Left ventricle myocardium superior (tissue), 1 donor: ENCODE measurements around the gene CELF5. TPM values are rescaled to one million over a fixed set of nuclear protein-coding genes. Genes with fewer than 3 reads are reported as not detected.

ENCODE experiments used
- ATAC-seq: fragments of 200-7000 bp; cut with Tn5 transposase; one replicate; pipeline ENCODE4 v1.9.1; 2020; ENCODE audit warnings: mild to moderate bottlenecking, moderate library complexity
- DNase-seq: peaks from one replicate; pipeline ENCODE4 v3.0.0-alpha.2; 2020
- intact Hi-C: fragments of 100-400 bp; cut with micrococcal nuclease; formaldehyde crosslinking; loops from one replicate; pipeline ENCODE4 v1.11.0; 2022
- total RNA-seq: library from RNA; stranded (reverse); fragmentation: NEBNext Ultra II Directional; extraction: Animal tissue kit (Norgen Biotek cat#: 25700); gene quantifications from one replicate; pipeline ENCODE4 v1.2.1, GENCODE V29; 2021
- donor health status: DM: no; HTN: yes; CAD: no; lungs with severe emphysema.

CELF5 gene
- total RNA-seq, 1 donor from 2014 or later: not detected

DNA sequence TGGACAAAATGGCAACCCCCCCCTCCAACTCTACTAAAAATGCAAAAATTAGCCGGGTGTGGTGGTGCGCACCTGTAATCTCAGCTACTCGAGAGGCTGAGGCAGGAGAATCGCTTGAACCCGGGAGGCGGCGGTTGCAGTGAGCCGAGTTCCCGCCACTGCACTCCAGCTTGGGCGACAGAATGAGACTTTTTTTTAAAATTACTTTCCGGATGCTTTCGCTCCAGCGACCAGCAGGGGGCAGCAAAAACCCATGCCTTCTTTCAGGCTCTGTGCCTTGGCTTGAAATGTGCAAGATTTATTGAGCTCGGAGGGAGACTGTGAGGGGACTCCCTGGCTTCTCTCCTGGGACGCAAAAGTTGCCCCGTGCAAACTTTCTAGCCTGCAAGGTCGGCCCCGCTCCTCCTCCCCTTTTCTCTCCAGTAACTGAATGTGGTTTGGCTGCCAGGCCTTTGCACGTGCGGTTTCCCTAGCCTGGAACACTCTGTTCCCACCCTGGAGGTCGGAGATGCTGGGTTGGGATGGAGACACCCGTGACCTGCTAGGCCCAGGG lies 80.5 kb downstream of the CELF5 start:
- intact Hi-C loops: no loop called here
- ATAC-seq: peak; percentile 81
- DNase-seq: peak; percentile 78

DNA sequence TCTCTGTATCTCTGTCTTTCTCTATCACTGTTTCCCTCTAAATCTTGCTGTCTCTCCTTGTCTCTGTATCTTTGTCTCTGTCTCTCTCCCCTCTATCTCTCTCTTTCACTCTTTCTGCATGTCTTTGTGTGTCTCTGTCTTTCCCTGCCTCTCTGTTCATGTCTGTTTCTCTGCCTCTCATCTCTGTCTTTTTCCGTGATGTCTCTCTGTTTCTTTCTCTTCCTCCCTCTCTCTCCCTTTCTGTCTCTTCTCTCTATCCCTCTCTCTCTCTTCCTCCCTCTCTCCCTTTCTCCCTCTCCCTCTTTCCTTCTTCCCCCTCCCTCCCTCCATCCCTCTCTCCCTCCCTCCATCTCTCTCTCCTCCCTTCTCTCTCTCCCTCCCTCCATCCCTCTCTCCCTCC lies 85.3 kb downstream of the CELF5 start:
- ATAC-seq (no peak), DNase-seq (no peak)
- intact Hi-C loops: no loop called here

DNA sequence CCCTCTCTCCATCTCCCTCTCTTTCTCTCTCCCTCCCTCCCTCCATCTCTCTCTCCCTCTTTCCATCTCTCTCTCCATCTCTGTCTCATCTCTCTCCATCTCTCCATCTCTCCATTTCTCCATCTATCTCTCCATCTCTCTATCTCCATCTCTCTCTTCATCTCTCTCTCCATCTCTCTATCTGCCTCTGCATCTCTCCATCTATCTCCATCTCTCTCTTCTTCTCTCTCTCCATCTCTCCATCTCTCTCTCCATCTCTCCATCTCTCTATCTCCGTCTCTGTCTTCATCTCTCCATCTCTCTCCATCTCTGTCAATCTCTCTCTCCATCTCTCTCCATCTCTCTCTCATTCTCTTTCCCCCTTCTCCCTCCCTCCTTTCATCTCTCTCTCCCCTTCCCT lies 85.8 kb downstream of the CELF5 start:
- DNase-seq (no peak), ATAC-seq (no peak)
- intact Hi-C loops: no loop called here

DNA sequence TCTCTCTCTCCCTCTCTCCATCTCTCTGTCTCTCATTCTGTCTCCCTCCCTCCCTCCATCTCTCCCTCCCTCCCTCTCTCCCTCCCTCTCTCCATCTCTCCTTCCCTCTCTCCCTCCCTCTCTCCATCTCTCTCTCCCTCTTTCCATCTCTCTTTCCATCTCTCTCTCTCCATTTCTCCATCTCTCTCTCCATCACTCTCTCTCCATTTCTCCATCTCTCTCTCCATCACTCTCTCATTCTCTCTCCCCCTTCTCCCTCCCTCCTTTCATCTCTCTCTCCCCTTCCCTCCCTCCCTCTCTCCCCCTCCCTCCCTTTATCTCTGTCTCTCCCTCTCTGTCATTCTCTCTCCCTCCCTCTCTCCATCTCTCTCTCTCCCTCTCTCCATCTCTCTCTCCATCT lies 86.2 kb downstream of the CELF5 start:
- no peak for DNase-seq
- ATAC-seq: no peak
- intact Hi-C loops: no loop called here

DNA sequence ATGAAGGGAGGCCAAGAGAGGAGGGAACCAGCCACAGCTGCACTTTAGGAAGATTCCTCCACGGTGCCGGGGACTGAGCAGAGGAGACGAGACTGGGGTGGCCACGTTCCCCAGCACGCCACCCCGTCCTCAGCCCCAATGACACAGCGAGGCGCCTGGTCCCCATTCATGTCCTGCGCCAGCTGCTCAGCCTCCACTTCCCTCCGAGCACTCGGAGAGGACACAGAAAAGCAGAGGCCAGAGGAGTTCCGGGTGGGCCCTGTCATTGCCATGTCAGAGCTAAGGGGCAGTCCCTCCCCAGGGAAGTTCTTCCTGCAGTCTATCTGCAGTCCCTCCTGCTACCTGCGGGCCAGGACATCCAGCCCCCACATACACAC lies 88.7 kb downstream of the CELF5 start:
- ATAC-seq (no peak), DNase-seq (no peak)
- intact Hi-C loops: no loop called here

DNA sequence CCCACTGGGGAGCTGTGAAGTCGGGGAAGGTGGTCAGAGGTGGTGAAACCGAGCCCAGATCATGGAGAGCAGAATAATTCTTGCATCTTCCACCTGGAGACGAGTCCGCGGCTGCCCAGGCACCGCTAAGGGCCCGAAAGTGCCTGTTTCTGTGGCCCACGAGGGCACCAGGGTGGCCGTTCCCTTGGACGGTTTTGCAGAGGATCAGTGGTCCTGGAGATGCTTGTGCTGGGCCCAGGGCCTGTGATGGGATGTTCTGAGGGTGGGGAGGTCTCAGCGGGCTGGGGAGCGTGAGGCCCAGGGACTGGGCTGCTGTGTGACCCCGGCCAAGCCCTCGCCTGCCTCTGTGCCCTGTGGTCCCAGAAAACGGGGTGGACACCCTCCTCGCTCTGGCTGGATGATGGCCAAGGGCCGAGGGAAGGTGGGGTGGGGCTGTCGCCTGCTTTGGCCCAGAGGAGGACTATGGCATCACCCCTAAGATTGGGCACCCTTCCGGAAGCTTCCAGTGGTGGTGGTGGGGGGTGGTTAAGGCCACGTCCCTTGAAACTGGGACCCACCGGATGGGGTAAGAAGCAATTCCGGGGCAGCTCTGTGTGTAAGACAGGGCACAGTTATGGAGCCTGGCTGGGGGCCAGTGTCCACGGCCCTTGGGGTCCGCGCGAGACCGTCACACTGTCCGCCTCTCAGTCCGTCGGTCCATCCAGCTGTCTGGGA lies 90.7 kb downstream of the CELF5 start:
- intact Hi-C loops: no loop called here
- DNase-seq (no peak), ATAC-seq (no peak)

DNA sequence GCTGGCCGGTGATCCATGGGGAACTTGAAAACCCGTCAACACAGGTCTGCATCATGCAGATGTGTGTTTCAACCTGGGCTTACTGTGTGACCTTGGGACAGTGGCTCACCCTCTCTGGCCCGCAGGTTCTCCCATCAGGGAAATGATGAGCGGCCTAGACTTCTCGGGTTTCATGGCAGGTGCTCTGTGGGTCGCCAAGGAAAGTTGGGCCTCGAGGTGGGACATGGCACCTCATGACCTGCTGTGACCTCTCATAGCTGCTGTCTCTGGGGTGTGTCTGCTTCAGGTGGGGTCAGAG lies 91.2 kb downstream of the CELF5 start:
- no peak for DNase-seq

DNA sequence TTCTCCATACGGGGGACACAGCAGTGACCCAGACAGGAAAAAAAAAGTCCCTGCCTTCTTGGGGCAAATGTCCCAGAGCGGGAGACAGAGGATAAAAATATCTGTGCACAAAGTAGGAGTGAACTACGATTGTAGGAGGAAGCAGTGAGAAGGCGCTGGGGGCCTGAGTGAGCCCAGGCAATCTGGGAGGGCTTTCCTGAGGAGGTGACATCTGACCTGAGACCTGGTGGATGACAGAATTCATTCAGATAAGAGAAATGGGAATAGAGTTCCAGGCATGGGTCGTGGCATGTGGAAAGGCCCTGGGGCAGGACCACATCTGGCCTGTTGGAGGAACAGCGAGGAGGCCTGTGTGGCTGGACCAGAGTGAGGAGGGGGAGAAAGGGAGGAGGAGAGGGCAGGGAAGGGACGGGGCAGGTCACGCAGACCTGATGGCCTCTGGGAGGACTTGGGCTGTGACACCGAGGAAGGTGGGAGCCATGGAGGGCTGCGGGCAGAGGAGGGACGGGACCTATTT lies 91.7 kb downstream of the CELF5 start:
- intact Hi-C loops: no loop called here
- no peak for ATAC-seq
- DNase-seq: no peak

More for the DNA sequence above, 91.2 kb downstream of the CELF5 start:
- intact Hi-C loops: no loop called here
- ATAC-seq: no peak

DNA sequence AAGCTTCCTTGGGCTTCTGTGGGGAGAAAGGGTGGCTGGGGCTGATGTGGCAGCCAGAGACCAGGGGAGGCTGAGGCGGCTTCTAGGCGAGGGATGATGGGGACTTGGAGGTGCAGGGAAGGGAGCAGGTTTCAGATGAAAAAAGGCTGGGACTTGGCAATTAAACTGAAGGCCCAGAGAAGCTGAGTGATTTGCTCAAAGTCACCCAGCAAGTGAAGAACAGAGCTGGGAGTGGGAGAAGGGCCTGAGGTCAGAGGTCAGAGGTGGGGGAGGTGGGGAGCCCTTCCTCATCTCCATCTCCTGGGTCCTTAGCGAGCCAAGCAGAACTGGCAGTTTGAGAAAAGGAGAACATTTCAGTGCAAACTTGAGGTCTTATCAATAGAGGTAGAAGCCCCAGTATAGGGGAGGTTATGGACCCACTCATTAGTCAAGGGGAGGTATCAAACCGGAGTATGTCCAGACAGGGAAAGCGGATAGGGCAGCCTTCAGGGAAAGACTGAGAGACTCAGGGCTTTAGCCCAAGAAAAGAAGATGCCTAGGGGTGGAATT lies 92.3 kb downstream of the CELF5 start:
- DNase-seq: no peak
- intact Hi-C loops: no loop called here
- ATAC-seq: no peak

DNA sequence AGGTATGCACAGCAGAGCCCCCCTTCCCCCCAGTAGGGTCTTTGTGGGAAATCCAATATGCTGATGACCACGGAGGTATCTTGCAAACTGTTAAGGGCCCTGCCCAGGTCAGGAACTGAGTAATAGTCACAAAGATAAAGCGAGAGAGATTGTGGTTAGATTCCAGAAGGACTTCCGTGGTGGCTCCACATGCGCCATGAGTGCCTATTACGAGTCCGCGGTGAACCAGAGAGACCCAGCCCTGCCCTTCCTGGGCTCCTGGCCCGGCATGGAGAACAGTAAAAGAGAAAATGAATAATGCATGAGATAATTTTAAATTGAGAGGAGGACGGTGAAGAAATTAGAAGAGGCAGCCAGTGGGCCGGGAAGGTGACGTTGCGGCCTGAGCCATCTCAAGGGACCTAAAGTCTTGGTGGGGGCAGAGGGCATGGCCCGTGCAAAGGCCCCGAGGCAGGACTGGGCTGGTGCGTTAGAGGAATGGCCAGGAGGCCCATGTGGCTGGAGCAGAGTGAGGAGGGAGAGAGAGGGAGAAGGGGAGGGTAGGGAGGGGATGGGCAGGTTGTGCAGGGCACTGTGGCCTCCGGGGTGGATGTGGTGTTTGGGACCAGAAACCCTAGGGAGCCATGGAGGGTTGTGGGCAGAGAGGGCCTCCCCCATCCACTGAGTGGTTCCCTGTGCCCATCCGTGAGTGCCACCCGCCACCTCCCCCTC lies 95.3 kb downstream of the CELF5 start:
- ATAC-seq (no peak), DNase-seq (no peak)
- intact Hi-C loops: no loop called here

DNA sequence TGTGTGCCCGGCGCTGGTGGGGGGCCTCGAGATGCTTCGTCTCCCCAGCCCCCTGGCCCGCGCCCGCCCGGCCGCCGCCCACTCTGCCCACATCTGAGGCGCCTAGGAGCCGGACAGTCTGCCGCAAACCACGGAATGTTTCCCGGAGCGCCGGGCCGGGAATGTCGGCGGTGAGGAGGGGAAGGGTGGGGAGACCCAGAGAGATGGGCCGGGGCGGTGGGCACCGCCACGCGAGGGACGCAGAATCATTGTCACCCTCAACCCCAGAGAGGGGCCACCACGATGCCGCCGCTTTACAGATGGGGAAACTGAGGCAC lies 95.9 kb downstream of the CELF5 start:
- DNase-seq: no peak
- intact Hi-C loops: no loop called here
- no peak for ATAC-seq

DNA sequence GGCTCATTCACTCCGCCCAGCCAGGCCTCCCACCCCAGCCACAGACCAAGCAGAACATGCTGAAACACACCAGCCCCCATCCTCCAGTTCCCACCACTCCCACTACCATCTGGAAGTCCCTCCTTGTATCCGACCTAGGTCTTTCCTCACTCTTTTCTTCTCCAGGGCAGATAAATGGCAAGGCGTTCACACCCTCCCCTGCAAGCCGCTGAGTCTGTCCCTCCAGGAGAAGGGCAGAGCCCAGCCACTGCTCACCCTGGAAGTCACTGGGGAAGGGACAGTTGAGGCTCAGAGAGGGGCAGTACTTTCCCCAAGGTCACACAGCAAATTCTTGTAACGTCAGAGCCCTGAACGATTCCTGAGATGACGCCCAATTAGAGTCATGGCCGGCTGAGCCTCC lies 96.4 kb downstream of the CELF5 start:
- ATAC-seq (no peak), DNase-seq (no peak)
- intact Hi-C loops: no loop called here

DNA sequence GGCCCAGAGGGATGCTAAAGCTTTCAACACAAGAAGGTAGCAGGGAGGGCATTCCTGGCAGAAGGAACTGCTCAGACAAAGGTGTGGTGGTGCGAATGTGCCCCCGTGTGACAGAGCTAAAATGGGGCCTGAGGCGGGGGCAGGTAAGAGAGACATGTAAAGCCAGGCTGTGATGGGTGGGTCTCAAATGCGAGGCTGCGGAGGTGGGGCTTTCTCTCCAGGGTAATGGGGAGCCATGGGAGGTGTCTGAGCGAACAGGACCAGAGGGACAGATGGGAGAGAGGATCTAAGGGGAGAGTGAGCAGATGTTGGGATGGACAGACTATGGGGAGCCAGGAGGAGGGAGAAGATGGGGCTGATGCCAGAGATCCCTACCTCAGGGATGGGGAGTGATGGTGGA lies 97.2 kb downstream of the CELF5 start:
- DNase-seq (no peak), ATAC-seq (no peak)
- intact Hi-C loops: no loop called here

DNA sequence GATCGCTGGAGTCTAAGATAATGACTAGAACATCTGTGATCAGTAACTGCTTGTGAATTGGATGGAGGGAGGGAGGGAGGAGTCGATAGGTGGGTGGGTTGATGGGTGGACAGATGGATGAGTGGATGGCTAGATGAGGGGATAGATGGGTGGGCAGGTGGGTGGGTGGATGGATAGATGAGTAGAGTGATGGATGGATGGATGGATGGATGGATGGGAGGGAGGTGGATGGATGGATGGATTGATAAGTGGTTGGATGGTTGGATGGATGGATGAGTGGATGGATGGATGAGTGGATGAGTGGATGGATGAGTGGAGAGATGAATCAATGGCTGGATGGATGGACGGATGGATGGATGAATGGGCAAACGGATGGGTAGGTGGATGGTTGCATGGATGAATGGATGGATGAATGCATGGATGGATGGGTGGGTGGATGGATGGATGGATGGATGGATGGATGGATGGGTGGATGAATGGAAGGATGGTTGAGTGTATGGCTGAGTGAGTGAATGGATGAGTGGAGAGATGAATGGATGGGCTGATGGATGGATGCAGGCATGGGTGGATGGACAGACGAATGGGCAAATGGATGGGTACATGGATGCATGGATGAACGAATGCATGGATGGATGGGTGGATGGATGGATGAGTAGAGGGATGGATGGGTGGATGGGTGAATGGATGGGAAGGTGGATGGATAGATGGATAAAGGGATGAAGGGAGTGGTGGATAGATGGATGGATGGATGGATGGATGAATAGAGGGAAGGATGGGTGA lies 97.9 kb downstream of the CELF5 start:
- no peak for DNase-seq
- no peak for ATAC-seq
- intact Hi-C loops: no loop called here

DNA sequence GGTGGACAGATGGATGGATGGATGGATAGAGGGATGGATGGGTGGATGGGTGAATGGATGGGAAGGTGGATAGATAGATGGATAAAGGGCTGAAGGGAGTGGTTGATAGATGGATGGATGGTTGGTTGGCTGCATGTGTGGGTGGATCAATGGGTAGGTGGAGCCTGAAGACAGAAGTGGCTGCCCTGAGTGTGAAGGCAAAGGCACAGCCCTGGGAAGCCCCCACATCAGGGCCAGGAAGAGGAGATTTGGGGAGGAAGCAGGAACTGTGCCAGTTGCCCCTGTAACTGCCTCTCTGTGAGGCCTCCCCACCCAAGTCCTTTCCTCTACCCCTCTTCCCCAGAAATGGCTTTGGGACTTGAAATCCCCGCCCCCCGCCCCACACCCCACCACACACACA lies 98.6 kb downstream of the CELF5 start:
- intact Hi-C loops: no loop called here
- ATAC-seq (no peak), DNase-seq (no peak)

DNA sequence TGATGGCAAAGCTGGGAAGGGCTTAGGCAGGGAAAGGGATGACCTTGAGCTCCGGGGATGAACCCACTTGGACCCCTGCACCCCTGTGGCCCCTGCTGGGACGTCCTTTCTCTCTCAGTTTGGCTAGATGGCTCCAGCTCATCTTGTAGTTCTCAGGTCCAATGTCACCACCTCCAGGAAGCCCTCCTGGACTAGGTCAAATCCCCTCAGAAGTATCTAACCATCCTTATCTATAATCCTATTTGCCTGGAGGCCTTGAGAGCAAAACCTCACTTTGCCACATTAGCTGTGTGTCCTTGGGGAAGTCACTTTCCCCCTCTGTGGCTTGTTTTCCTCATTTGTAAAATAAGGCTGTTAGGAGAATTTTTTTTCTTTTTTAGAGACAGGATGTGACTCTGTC lies 99.2 kb downstream of the CELF5 start:
- DNase-seq (no peak), ATAC-seq (no peak)
- intact Hi-C loops: no loop called here

DNA sequence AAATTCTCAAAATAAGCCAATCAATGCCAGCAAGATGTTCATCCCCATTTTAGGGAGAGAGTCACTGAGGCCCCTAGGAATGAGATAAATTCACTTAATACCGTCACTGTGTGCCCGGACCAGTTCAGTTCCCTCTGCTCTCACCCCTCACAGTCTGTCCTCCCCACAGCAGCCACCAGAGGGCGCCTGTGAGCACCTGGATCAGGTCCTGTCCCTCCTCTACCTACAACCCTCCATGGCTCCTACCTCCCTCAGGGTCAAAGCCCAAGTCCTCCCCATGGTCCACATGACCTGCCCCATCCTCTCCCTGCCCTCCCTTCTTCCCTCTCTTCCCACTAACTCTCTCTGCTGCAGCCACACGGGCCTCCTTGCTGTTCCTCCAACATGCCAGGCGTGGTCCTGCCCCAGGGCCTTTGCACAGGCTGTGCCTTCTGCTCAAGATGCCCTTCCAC lies 100.0 kb downstream of the CELF5 start:
- DNase-seq (peak; percentile 77), ATAC-seq (peak; percentile 47)
- intact Hi-C loops: no loop called here

DNA sequence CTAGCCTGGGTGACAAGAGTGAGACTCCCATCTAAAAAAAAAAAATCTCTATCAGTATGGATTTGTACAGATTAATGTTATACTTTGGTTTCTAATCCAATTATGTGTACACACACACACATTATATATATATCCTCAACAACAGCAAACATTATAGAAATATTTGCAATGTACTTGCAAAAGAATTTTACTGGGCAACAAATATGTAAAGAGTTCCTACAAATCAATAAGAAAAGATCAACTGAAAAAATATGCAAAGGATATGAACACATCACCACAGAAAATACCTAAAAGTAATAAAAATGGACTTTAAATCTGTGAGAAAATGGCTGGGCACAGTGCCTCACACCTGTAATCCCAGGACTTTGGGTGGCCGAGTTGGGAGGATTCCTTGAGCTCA lies 101.0 kb downstream of the CELF5 start:
- intact Hi-C loops: loop anchor here (5.0 kb wide), 1 partner anchor 147 kb away; no protein-coding TSS in a partner anchor
- DNase-seq (no peak), ATAC-seq (no peak)

DNA sequence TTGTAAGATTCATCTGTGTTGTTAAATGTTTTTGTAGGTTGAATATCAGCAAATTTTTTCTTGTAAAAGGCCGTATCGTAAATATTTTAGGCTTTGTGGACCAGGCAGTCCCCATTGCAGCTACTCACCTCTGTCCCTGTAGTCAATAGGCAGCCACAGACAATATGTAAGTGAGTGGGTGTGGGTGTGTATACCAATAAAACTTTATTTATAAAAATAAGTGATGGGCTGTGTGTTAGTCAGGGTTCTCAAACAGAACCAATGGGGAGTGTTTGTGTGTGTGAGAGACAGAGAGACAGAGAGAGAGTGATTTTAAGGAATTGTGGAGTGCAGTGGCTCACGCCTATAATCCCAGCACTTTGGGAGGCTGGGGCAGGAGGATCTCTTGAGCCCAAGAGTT lies 104.3 kb downstream of the CELF5 start:
- DNase-seq: no peak
- intact Hi-C loops: loop anchor here (5.0 kb wide), 1 partner anchor 144 kb away; no protein-coding TSS in a partner anchor

DNA sequence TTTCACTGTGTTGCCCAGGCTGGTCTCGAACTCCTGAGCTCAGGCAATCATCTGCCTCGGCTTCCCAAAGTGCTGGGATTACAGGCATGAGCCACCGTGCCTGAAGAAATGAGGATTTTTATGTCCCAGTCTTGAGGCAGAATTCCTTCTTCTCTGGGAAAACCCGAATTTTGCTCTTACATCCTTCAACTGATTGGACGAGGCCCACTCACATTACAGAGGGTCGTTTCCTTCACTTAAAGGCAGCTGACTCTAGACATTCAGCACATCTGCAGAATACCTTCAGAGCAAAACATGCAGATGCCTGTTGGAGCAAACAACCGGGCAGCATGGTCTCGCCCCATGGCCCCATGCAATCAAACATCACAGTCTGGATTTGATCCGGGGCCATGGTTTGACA lies 105.6 kb downstream of the CELF5 start:
- no peak for ATAC-seq
- DNase-seq: no peak
- intact Hi-C loops: no loop called here

More for the DNA sequence above, 104.3 kb downstream of the CELF5 start:
- no peak for ATAC-seq
